NT2/D1 (cell line): ENCODE measurements around the gene CNKSR3.
"Not testable (repeated sequence)": the region's sequence is repeated elsewhere in the genome, so short reads cannot be mapped to it uniquely, and the experiment has no call there.

Experiments used
- DNase-seq: peaks from one replicate; pipeline ENCODE4 v3.0.0-alpha.2; 2011; ENCODE audit warnings: low read depth, low spot score
- H3K27me3 ChIP-seq: 2 replicates; pipeline ENCODE4 v1.6.0; 2011; ENCODE audit warnings: mild to moderate bottlenecking; ENCODE audit not compliant: insufficient read length, insufficient read depth
- H3K36me3 ChIP-seq: 2 replicates; pipeline ENCODE4 v1.6.1; 2011; ENCODE audit warnings: mild to moderate bottlenecking, low read length, mixed read lengths; ENCODE audit not compliant: insufficient read depth, insufficient read length
- H3K4me1 ChIP-seq: 2 replicates; pipeline ENCODE4 v1.5.1; 2011; ENCODE audit not compliant: insufficient read depth, insufficient read length
- H3K4me3 ChIP-seq: 2 replicates; pipeline ENCODE4 v1.5.1; 2011; ENCODE audit warnings: low read depth; ENCODE audit not compliant: insufficient read length
- H3K9ac ChIP-seq: 2 replicates; pipeline ENCODE4 v1.6.0; 2011; ENCODE audit warnings: low read depth; ENCODE audit not compliant: insufficient read length
- H3K9me3 ChIP-seq: 2 replicates; pipeline ENCODE4 v1.5.1; 2011; ENCODE audit warnings: mild to moderate bottlenecking, low read length; ENCODE audit not compliant: insufficient read depth
- SUZ12 ChIP-seq: IDR thresholded peaks from 2 replicates; pipeline ENCODE4 v1.6.1; 2011; ENCODE audit not compliant: insufficient read length, insufficient read depth; ENCODE audit errors: extremely low read depth
- YY1 ChIP-seq: IDR thresholded peaks from 2 replicates; pipeline ENCODE4 v1.6.1; 2011; ENCODE audit not compliant: insufficient read length, insufficient read depth
- ZNF274 ChIP-seq: IDR thresholded peaks from 2 replicates; pipeline ENCODE4 v1.6.1; 2011; ENCODE audit warnings: mild to moderate bottlenecking, low read depth, low read length

CNKSR3 gene

DNA sequence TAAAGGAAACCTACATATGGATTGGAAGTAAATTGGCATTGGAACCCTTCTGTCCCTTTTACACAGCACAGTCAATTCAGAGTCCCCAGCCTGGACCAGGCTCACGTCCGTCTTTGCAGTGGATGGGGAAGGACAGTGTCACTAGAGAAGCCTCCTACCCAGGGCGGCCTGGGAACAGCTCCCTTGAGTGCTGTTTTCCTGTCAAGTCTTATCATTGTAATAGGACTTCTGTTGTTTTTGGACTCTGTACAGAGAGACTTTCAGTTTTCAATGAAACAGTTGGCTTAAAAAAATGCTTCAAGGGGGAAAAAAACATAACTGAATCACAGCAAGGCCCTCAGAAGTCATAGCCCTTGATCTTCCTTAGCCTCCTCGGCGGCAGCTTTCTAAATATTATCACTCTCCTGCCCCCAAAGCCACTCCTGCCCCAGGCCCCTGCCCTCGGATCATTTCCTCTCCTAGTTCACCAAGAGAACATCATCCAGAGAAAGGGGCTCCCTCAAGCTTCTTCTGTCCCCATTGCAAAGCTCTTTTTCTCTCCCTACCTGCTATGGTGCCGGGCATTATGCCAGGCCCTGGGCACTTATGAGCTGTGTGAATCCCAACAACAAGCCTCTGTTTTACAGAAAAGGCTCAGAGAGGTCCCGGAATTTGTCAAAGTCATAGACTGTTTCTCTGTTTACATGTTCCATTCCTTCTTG lies 37.8 kb upstream of the CNKSR3 start:
- DNase-seq, result no peak
- Histone ChIP-seq H3K27me3 (no peaks in the 10 kb centered on the region), H3K36me3 (no peaks in the 10 kb centered on the region), H3K4me1 (no peaks in the 10 kb centered on the region), H3K9ac (no peak overlapping the region), H3K4me3 (no peak overlapping the region), H3K9me3 (no peaks in the 10 kb centered on the region)
- TF ChIP-seq ZNF274 (no peak), SUZ12 (no peak), YY1 (no peak)

DNA sequence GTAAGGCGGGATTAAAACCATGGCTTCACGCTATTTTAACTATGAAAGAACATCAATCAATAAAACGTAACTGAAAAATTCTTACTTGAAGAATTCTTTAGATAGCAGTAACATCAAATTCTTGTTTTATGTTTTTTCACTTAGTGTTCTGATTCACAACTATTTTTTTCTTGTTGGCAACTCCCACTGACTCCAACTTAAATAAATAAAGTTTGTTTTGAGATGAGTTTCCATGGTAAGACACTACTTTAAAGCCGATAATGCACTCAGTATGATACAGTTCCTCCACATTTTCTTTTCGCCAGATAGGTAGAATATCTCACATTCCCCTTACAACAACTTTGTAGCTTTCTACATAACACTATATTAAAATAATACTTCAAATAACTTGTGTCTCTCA lies 33.1 kb upstream of the CNKSR3 start:
- DNase-seq, result no peak
- Histone ChIP-seq H3K9me3 (no peaks in the 10 kb centered on the region), H3K27me3 (no peaks in the 10 kb centered on the region), H3K4me1 (no peaks in the 10 kb centered on the region), H3K36me3 (no peaks in the 10 kb centered on the region), H3K4me3 (no peak overlapping the region), H3K9ac (no peak overlapping the region)
- TF ChIP-seq YY1 (no peak), SUZ12 (no peak), ZNF274 (no peak)

- no peaks in the 10 kb centered on the region for H3K27me3 ChIP-seq
- no peaks in the 10 kb centered on the region for H3K4me1 ChIP-seq
- H3K36me3 ChIP-seq, result no peaks in the 10 kb centered on the region
- DNase-seq, result peak; percentile 84
- H3K4me3 ChIP-seq, result no peak overlapping the region
- TF ChIP-seq YY1, result no peak
- no peak for TF ChIP-seq SUZ12
- no peak overlapping the region for H3K9ac ChIP-seq
- no peaks in the 10 kb centered on the region for H3K9me3 ChIP-seq
Measured at GRCh38 chr6:154542747-154543146, 32.3 kb upstream of the CNKSR3 start.

DNA sequence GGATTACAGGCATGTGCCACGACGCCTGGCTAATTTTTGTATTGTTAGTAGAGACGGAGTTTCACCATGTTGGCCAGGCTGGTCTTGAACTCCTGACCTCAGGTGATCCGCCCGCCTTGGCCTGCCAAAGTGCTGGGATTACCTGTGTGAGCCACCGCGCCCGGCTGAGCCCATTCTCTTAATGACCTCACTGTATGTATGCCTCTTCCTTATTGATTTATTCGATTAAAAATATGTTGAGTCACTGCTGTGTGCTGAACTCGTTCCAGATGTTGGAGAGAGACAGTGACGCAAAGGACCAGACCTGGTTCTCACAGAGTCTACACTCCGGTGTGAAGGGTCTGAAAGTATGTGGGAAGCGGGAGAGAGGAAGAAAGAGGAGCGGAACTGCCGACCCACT lies 31.4 kb upstream of the CNKSR3 start:
- not testable (repeated sequence) for H3K36me3 ChIP-seq, H3K9ac ChIP-seq, H3K4me1 ChIP-seq, H3K9me3 ChIP-seq, H3K27me3 ChIP-seq, DNase-seq, H3K4me3 ChIP-seq

GRCh38 chr6:154539593-154540269 lies 29.2 kb upstream of the CNKSR3 start:
- no peak for DNase-seq
- H3K4me1 ChIP-seq, result peaks cover 6% of the 10 kb centered on the region
- H3K9ac ChIP-seq, result no peak overlapping the region
- H3K36me3 ChIP-seq, result no peaks in the 10 kb centered on the region
- H3K27me3 ChIP-seq, result no peaks in the 10 kb centered on the region
- H3K9me3 ChIP-seq, result no peaks in the 10 kb centered on the region
- TF ChIP-seq ZNF274 (no peak), SUZ12 (no peak), YY1 (no peak)
- H3K4me3 ChIP-seq, result no peak overlapping the region

- DNase-seq, result no peak
- peaks cover 6% of the 10 kb centered on the region for H3K4me1 ChIP-seq
- no peaks in the 10 kb centered on the region for H3K36me3 ChIP-seq
- TF ChIP-seq SUZ12, result no peak
- no peak overlapping the region for H3K9ac ChIP-seq
- H3K27me3 ChIP-seq, result no peaks in the 10 kb centered on the region
- no peaks in the 10 kb centered on the region for H3K9me3 ChIP-seq
- no peak overlapping the region for H3K4me3 ChIP-seq
Measured at GRCh38 chr6:154538640-154539191, 28.2 kb upstream of the CNKSR3 start.

GRCh38 chr6:154537511-154538325 lies 27.2 kb upstream of the CNKSR3 start:
- Histone ChIP-seq H3K4me3 (no peak overlapping the region), H3K9me3 (no peaks in the 10 kb centered on the region), H3K36me3 (no peaks in the 10 kb centered on the region), H3K9ac (no peak overlapping the region), H3K4me1 (peaks cover 6% of the 10 kb centered on the region), H3K27me3 (no peaks in the 10 kb centered on the region)
- no peak for DNase-seq
- TF ChIP-seq SUZ12, result no peak
- no peak for TF ChIP-seq YY1
- TF ChIP-seq ZNF274, result no peak
